ENCODE measurements around the gene GGA3.
"Not testable (repeated sequence)": the region's sequence is repeated elsewhere in the genome, so short reads cannot be mapped to it uniquely, and the experiment has no call there.

GGA3 gene

DNA sequence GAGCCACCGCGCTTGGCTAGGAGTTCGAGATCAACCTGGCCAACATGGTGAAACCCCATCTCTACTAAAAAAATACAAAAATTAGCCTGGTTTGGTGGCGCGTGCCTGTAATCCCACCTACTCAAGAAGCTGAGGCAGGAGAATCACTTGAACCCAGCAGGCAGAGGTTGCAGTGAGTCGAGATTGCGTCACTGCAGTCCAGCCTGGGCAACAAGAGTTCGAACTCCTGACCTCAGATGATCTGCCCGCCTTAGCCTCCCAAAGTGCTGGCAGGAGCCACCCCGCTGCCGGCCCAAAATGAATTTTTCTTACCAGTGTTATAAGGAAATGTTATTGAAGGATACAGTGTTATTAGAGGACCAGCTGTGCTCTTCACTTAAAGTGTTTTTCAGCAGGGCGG is 53.6 kb downstream of the GGA3 start:
- DNase-seq = no peak

DNA sequence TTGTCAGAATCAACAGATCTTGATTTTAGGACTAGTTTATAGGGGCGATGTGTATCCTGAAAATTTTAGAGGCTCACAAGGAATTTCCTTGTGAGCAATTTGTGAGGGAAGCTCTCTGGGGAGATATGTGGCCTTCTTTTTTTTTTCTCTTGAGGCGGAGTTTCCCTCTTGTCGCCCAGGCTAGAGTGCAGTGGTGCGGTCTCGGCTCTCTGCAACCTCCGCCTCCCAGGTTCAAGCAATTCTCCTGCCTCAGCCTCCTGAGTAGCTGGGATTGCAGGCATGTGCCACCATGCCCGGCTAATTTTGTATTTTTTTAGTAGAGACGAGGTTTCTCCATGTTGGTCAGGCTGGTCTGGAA is 54.4 kb downstream of the GGA3 start:
- DNase-seq = not testable (repeated sequence)

DNA sequence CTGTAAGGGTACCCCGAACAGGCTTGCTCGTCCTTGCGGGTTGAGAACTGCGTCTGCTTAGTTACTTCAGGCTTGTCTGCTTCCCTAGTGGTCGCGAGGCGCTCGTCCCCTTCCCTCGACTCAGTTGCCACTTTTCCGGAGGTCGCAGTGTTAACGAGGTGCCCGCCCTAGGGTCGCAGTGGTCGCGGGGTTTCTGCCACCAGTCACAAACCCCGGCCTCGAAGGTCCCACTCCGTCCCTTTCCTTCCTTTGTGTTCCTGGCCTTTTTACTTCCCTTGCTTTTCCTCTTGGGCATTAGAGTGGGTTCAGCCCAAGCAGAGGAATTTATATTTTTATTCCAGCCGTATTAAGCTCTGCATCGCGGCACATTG is 55.6 kb downstream of the GGA3 start:
- DNase-seq = no peak

DNA sequence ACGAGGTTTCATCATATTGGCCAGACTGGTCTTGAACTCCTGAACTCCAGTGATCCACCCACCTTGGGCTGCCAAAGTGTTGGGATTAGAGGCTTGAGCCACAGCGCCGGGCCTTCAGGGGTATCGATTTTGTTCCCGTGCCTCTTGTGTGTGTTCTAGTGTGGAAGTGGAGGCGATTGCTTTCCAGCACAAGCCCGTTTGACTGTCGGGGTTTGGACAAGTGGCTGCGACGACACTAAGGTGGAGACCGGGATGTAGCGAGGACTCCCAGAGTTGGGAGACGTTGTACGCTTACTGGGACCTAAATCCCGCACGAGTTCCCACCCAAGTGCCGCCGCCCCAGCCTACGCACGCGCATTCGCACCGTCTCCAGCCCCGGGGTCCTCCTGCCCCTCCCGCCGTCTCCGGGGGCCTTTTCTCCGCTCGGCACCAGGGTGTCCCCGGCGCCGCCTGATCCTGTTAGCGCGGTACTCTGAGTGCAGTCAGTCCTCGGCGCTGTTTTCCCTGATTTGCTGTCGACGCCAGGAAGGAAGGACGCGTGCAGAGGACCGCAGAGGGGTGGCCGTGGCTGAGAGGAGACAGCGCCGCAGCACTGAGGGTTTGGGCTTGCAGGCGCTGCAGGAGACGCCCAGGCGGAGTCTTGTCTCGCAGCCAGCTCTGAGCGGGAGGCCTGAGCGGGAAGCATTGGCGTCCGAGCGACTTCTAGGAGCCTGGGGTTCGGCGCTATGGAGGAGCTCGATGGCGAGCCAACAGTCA is 56.2 kb downstream of the GGA3 start, which contains the start of gene NUP85:
TSS of gene NUP85 (plus strand) at position 643 of the 756 bp plus-strand sequence. CDS start at position 726, 83 bp downstream.
- DNase-seq = peak; percentile 98

DNA sequence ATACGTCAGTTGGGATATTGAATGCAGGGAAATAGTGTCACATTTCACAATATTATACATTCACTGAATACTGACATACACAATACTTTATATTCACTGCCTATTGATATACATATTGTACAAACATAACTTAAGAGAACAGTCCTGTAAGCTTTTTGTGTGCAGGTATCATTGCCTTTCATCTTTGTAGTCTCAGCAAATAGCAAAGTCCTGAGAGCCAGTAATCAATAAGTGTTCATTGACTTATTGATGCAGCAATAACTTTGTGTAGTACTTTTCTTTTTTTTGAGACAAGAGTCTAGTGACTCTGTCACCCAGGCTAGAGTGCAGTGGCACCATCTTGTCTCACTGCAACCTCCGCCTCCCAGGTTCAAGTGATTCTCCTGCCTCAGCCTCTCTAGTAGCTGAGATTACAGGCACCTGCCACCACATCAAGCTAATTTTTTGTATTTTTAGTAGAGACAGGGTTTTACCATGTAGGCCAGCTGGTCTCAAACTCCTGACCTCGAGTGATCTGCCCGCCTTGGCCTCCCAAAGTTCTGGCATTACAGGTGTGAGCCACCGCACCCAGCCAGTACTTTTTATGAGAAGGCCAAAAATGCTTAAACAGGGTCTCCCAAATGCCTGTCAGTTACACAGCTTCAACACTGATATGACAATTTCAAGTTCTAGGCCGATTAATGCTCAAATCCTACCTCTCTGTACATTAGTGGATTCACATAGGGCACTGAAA is 61.4 kb downstream of the GGA3 start:
- no peak for DNase-seq

DNA sequence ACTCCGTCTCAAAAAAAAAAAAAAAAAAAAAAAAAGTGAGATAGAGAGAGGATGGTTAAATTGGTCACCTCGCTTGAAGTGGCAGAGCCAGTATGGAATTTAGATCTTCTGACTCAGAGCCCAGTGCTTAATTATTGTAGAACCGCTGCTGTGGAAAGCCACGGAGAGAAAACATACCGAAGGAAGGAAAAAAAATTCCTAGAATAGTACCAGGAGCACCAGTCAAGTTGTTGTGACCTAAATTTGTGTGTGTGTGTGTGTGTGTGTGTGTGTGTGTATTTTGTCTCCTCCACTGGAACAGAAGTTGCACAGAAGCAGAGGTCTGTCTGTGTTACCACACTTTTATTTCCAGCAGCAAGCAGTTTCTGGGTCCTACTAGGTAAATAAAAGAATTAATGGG is 66.5 kb downstream of the GGA3 start:
- no peak for DNase-seq

DNA sequence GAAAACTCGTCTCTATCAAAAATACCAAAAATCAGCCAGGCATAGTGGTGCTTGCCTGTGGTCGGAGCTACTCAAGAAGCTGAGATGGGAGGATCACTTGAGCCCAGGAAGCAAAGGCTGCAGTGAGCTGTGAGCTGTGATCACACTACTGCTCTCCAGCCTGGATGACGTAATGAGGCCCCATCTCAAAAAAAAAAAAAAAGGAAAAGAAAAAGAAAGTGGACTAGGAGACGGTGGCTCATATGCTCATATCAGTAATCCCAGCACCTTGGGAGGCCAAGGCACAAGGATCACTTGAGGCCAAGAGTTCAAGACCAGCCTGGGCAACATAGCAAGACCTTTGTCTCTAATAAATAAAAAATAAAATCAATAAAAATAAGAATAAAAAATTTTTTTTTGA is 69.8 kb downstream of the GGA3 start:
- DNase-seq = no peak

DNA sequence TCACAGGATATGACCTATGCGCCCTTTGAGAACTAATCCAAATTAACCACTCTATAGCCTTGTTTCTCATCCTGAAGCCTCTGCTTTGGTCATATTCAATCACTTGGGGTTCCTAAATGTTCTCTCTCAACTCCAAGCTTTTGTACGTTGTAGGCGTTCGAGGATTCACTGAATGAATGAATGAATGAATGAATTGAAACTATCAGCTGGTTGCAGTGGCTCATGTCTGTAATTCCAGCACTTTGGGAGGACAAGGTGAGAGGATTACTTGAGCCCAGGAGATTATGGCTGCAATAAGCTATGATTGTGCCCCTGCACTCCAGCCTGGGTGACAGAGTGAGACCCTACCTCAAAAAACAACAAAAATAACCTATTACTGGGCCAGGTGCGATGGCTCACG is 72.8 kb downstream of the GGA3 start:
- no peak for DNase-seq
